NCI-H2196 (cell line): ENCODE measurements around the gene CTRB1.
"Not testable (repeated sequence)": the region's sequence is repeated elsewhere in the genome, so short reads cannot be mapped to it uniquely, and the experiment has no call there.

ENCODE experiments used
- DNase-seq: peaks from one replicate; lab custom pipeline; 2025; ENCODE audit not compliant: unreplicated experiment; lab: John Stamatoyannopoulos, UW

CTRB1 gene

DNA sequence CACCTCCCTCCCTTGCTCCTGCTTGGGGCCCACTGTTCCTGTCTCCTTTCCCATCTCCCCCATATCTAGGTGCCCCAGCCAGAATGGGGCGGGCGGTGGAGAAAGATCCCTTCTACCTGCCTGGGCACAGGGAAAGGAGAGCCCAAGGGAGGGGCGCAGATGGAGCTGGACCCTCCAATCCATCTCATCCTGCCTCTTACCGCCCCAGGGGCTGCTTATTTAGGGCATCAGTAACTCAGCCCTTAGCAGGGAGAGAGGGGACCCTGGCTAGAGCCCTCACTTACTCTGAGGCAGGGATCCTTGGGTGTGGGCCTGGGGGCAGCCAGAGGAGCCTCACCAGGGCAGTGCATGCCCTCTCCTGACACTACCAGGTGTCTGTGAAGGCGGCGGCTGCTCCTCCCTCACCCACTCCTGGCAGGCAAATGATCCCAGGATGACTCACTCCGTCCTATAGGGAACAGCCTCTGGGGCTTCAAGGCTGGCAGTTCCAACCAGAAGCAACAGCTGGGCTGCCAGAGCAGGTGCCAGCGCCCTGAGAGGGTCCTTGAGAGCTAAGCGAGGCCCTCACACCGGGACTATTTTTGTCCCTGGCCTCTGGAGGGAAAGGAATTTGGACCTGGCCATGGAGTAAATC lies 49.0 kb downstream of the CTRB1 start:
- peak; percentile 72 for DNase-seq

- DNase-seq: not testable (repeated sequence)
These were observed 50.6 kb downstream of the CTRB1 start for GRCh38 chr16:75269358-75269757.

- DNase-seq: no peak
These were observed 52.8 kb downstream of the CTRB1 start for GRCh38 chr16:75271441-75272096.

DNA sequence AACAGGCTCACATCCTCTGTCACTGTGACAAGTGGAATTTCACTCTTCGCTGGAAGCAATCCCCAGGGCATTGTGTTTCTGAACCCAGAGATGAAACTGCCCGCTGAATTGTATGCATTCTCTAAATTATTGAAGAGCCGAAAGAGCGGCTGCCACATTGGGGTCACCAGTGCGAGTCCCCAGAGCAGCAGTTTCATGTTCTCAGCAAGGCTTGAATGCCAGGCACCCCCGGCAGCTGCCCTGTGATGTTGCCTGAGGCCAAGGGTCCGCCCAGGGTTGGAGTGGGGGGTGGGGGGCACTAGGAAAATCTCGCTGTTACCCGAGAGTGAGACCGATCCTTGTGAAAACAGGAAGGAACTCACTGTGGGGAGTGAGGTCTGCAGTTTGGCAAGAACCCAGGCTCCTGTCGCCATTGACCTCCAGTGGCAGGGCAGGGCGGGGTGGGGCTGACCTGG lies 53.3 kb downstream of the CTRB1 start:
- no peak for DNase-seq

GRCh38 chr16:75272629-75273028 lies 53.8 kb downstream of the CTRB1 start:
- not testable (repeated sequence) for DNase-seq

DNA sequence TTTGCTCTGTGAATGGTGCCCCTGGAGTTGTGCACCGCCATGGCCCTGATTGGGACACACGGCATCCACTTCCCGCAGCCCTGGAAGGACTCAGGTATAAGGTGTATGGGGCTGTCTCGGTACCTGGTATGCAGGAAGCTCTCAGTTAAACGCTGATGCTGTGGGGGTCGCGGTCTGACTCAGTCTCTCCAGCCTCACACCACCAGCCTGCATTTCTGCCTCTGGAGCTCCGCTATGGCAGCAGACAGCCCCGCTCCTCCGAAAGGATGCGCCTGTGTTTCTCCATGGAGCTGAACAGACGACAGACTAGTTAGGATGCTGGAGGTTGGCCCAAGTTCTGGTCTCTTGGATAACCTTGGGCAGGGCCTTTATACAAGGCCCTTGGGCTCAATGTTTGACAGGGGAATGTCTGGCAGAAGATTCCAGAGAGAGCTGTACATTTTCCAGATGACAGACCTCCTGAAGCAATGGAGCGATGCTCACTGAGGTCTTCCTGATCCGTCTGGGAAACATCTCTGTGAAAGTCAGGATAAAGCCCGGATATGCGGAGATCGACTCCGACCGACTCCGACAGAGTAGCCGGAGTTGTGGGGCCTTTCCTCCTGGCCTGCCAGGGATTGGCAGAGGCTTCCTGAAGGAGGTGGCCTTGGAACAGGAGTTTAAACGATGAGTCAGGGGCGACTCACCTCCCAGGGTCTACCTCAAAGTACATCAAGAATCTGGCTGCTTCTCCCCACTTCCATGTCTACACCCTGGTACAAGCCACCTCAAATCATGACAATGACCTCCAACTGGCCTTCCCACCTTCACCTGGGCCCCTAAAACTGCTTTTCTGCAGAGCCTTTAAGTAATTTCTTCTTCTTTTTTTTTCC lies 54.5 kb downstream of the CTRB1 start:
- no peak for DNase-seq
